KMS-11 (cell line): ENCODE measurements around the gene RAB1B.

Experiments used
- H2AFZ ChIP-seq: fragments of 200-600 bp; sonication (generic); 2 replicates; pipeline ENCODE4 v1.6.1; 2016; ENCODE audit warnings: antibody characterized with exemption, mixed run types, low read depth
- H3K27ac ChIP-seq: fragments of 200-600 bp; sonication (generic); 2 replicates; pipeline ENCODE4 v1.6.1; 2016; ENCODE audit warnings: mild to moderate bottlenecking, mixed run types
- H3K27me3 ChIP-seq: fragments of 200-600 bp; sonication (generic); 2 replicates; pipeline ENCODE4 v1.6.1; 2017; ENCODE audit warnings: mild to moderate bottlenecking, low read depth, mixed run types, moderate library complexity; ENCODE audit not compliant: insufficient read depth
- H3K36me3 ChIP-seq: fragments of 200-600 bp; sonication (generic); 2 replicates; pipeline ENCODE4 v1.6.1; 2017; ENCODE audit warnings: mild to moderate bottlenecking, mixed run types; ENCODE audit not compliant: insufficient read depth
- H3K4me1 ChIP-seq: fragments of 200-600 bp; sonication (generic); 2 replicates; pipeline ENCODE4 v1.6.1; 2016; ENCODE audit warnings: mild to moderate bottlenecking, low read depth, mixed run types; ENCODE audit not compliant: poor library complexity, severe bottlenecking
- H3K4me2 ChIP-seq: fragments of 200-600 bp; sonication (generic); 2 replicates; pipeline ENCODE4 v1.7.0; 2016; ENCODE audit warnings: mild to moderate bottlenecking, mixed run types
- H3K4me3 ChIP-seq: fragments of 200-600 bp; sonication (generic); IDR thresholded peaks from 2 replicates; pipeline ENCODE4 v1.6.1; 2017; ENCODE audit warnings: low read depth, low read length, mixed read lengths; ENCODE audit not compliant: insufficient read depth
- H3K79me2 ChIP-seq: fragments of 200-600 bp; sonication (generic); 2 replicates; pipeline ENCODE4 v1.6.1; 2016; ENCODE audit warnings: low read depth, mixed run types; ENCODE audit not compliant: insufficient read depth
- H3K9ac ChIP-seq: fragments of 200-600 bp; sonication (generic); 2 replicates; pipeline ENCODE4 v1.6.1; 2016; ENCODE audit warnings: mild to moderate bottlenecking, mixed run types
- H4K20me1 ChIP-seq: fragments of 200-600 bp; sonication (generic); 2 replicates; pipeline ENCODE4 v1.6.1; 2016; ENCODE audit warnings: mild to moderate bottlenecking, mixed run types; ENCODE audit not compliant: insufficient read depth
- CTCF ChIP-seq: fragments of 200-600 bp; sonication (generic); conservative IDR thresholded peaks from 2 replicates; pipeline ENCODE4 v1.6.1; 2017; ENCODE audit warnings: low read depth, mild to moderate bottlenecking, antibody characterized with exemption, low read length, moderate library complexity, mixed read lengths

RAB1B gene

GRCh38 chr11:66292543-66293332 is 24.3 kb downstream of the RAB1B start:
- Histone ChIP-seq H3K9ac (no peak overlapping the region), H3K4me3 (no peak overlapping the region), H3K79me2 (peaks cover 8% of the 10 kb centered on the region; the same call in 1 of the 2 replicates), H2AFZ (no peak overlapping the region), H3K27ac (no peak overlapping the region), H3K36me3 (no peaks in the 10 kb centered on the region), H3K4me1 (peaks cover 16% of the 10 kb centered on the region), H4K20me1 (no peaks in the 10 kb centered on the region), H3K27me3 (peaks cover 28% of the 10 kb centered on the region), H3K4me2 (no peak overlapping the region)
- no peak for TF ChIP-seq CTCF

GRCh38 chr11:66293352-66293751 is 24.9 kb downstream of the RAB1B start:
- no peak overlapping the region for H3K27ac ChIP-seq
- peaks cover 34% of the 10 kb centered on the region for H3K27me3 ChIP-seq
- peaks cover 11% of the 10 kb centered on the region for H3K4me1 ChIP-seq
- no peak overlapping the region for H3K4me2 ChIP-seq
- H2AFZ ChIP-seq: no peak overlapping the region
- no peak overlapping the region for H3K4me3 ChIP-seq
- H3K79me2 ChIP-seq: peaks cover 1% of the 10 kb centered on the region; the same call in 1 of the 2 replicates
- TF ChIP-seq CTCF: no peak
- no peaks in the 10 kb centered on the region for H4K20me1 ChIP-seq
- no peak overlapping the region for H3K9ac ChIP-seq
- H3K36me3 ChIP-seq: no peaks in the 10 kb centered on the region

- H2AFZ ChIP-seq: no peak overlapping the region
- H3K79me2 ChIP-seq: no peaks in the 10 kb centered on the region
- H4K20me1 ChIP-seq: no peaks in the 10 kb centered on the region
- no peaks in the 10 kb centered on the region for H3K36me3 ChIP-seq
- H3K4me3 ChIP-seq: no peak overlapping the region
- no peak overlapping the region for H3K27ac ChIP-seq
- no peak overlapping the region for H3K4me2 ChIP-seq
- no peak for TF ChIP-seq CTCF
- H3K4me1 ChIP-seq: peaks cover 10% of the 10 kb centered on the region
- H3K27me3 ChIP-seq: peaks cover 35% of the 10 kb centered on the region
- no peak overlapping the region for H3K9ac ChIP-seq
Observed at GRCh38 chr11:66293777-66294625, 25.6 kb downstream of the RAB1B start.

GRCh38 chr11:66294626-66295620 is 26.5 kb downstream of the RAB1B start:
- no peak for TF ChIP-seq CTCF
- Histone ChIP-seq H2AFZ (no peak overlapping the region), H3K79me2 (no peaks in the 10 kb centered on the region), H3K27me3 (peaks cover 35% of the 10 kb centered on the region), H3K27ac (no peak overlapping the region), H3K36me3 (no peaks in the 10 kb centered on the region), H3K4me1 (peaks cover 6% of the 10 kb centered on the region), H3K4me3 (no peak overlapping the region), H4K20me1 (no peaks in the 10 kb centered on the region), H3K4me2 (no peak overlapping the region), H3K9ac (no peak overlapping the region)
